Esophagus squamous epithelium (tissue), 4 donors: Measurements from ENCODE around the gene CD22.

Experiments
- CTCF ChIP-seq, 6 experiments: fragments of 450-650 bp in 4 of 6; fragments of 200-600 bp in 2 of 6; sonication (generic) in 2 of 6; IDR thresholded peaks; one replicate each; pipeline ENCODE4 v1.5.1; 2016 to 2019; ENCODE audit warnings: antibody characterized with exemption in 6 of 6, mild to moderate bottlenecking in 4 of 6, moderate library complexity in 4 of 6
- POLR2A ChIP-seq, 4 donors: fragments of 450-650 bp; IDR thresholded peaks; one replicate each; pipeline ENCODE4 v1.6.1; 2017; ENCODE audit warnings: antibody characterized with exemption in 4 of 4, mild to moderate bottlenecking in 4 of 4, moderate library complexity in 3 of 4

DNA sequence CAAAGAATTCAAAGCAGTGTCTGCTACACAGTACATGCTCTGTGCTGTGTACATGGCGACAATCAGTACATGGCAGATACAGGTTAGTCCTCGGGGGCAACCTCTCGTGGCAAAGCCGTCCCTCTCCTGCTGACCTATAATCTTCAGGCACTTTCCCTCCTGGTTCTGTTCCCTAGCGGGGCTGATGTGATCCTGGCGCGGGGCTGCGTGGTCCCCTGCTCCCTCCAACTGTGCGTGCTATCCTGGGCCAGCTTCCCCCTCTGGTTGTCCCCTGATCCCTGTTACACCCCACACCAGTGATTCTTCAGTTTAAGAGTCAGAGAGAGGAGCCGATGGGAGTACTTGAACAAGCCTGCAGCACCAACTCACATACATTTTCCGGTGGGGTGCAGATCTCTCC, 25.0 kb upstream of the CD22 start:
- TF ChIP-seq CTCF (IDR thresholded peaks at IDR 0.05) (no peak), POLR2A (IDR thresholded peaks at IDR 0.05) (no peak)
